ENCODE results near the gene HMGXB4.
"Not testable (repeated sequence)": the region's sequence is repeated elsewhere in the genome, so short reads cannot be mapped to it uniquely, and the experiment has no call there.

Gene HMGXB4

DNA sequence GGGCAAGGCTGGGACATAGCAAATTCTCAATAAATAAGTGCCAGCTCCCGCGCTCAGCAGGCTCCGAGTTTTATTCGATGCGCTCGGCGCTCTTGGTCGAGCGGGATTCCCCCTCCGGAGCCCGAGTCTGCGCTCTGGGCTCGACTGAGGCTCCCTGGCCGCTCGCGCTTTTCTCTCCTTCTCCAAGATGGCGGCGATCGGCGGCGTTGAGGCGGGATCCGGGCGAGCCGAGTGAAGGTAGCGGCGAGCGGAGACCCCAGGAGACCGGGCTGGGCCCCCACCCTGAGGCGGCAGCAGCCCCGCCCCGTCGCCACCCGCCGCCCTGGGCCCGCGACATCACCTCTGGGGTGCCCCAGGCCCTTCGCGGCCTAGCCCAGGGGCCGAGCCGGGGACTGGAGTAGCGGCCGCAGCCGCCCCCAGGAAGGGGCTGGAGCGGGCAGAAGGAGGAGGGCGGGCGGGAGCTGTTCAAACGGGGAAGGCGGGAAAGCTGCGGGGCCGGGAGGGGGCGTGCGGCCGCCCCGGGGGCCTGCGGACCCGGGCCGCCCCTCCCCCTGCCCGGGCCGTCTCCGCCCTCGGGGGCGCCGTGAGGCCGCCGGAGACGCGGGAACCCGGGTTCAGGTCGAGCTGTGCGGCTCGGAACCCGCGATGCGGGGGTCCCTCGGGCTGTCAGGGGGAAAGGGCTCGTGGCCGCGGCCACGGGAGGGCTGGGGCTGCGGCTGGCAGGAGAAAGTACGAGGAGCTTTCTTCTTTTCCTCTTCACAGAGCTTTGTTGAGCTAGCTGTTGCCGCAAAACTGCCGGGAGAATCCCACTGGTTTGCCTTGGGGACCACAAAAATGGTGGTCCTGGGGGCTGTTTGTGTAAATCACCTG, at the start of gene HMGXB4:
HMGXB4 (plus strand) TSS at position 173 of the 870 bp plus-strand sequence. CDS start 4,898 bp downstream, outside the sequence.
- DNase-seq (ENCODE audit: extremely low spot score, insufficient read length, low read depth) (peak; percentile 86), FAIRE-seq (peak; percentile 92)

- DNase-seq (ENCODE audit: extremely low spot score, insufficient read length, low read depth) (no peak), FAIRE-seq (no peak)
These were observed 49.3 kb upstream of the HMGXB4 start for GRCh38 chr22:35208003-35208402.

DNA sequence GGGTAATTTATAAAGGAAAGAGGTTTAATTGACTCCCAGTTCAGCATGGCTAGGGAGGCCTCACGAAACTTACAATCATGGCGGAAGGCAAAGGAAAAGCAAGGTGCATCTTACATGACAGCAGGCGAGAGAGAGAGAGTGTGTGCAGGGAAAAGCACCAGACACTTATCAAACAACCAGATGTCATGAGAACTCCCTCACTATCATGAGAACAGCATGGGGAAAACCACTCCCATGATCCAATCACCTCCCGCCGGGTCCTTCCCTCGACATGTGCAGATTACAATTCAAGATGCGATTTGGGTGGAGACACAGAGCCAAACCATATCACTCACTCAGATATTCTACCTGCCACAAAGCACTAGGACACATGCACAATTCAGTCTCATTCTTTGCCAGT, 48.1 kb upstream of the HMGXB4 start:
- DNase-seq (ENCODE audit: extremely low spot score, insufficient read length, low read depth) = no peak
- no peak for FAIRE-seq

- no peak for FAIRE-seq
These were observed 45.3 kb upstream of the HMGXB4 start for GRCh38 chr22:35212009-35212408.

DNA sequence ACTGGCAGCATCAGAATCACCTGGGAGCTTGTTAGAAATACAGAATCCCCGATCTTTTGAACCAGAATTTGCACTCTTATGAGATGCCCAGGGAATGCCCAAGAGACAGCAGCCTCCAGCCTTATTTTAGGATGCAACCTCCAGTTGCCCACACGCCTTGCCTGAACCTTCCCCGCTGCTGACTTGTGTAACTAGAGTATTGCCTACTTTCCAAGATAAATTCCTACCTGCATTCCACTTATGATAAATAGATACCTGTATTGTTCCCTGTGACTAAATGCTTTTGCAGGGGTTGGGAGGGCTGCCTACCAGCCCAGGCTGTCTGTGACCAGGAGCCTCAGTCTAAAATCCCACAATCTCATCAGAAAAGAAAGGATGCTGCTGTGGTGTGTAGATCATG, 44.3 kb upstream of the HMGXB4 start:
- FAIRE-seq = no peak
- DNase-seq (ENCODE audit: extremely low spot score, insufficient read length, low read depth) = no peak

More at GRCh38 chr22:35212009-35212408, 45.3 kb upstream of the HMGXB4 start:
- DNase-seq (ENCODE audit: extremely low spot score, insufficient read length, low read depth) = no peak

DNA sequence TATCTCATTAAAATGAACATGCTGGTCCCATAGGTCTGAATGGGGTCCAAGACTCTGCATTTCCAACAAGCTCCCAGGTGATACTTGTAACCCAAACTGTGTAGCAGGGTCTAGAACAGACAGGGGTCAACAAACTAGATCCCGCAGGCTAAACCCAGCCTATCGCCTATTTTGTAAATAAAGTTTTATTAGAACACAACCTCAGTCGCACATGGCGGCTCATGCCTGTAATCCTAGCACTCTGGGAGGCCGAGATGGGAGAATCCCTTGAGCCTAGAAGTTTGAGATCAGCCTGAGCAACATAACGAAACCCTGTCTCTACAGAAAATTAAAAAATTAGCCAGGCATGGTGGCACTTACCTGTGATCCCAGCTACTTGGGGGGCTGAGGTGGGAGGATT, 42.3 kb upstream of the HMGXB4 start:
- DNase-seq (ENCODE audit: extremely low spot score, insufficient read length, low read depth) (no peak), FAIRE-seq (no peak)

DNA sequence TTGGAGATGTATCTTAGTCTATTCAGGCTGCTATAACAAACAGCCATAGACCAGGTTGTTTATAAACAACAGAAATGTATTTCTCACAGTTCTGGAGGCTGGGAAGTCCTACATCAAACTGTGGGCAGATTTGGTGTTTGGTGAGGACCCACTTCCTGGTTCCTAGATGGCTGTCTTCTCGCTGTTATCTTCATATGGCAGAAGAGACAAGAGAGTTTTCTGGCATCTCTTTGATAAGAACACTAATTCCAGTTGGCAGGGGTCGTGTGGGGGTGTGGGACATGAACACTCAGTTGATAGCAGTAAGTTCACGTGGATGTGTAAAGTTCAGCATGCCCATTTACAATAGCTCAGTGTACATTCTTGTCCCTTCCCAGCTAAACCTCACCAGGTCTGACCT, 41.3 kb upstream of the HMGXB4 start:
- FAIRE-seq (no peak), DNase-seq (ENCODE audit: extremely low spot score, insufficient read length, low read depth) (no peak)

GRCh38 chr22:35217527-35217926, 39.8 kb upstream of the HMGXB4 start:
- DNase-seq (ENCODE audit: extremely low spot score, insufficient read length, low read depth) = no peak
- FAIRE-seq = no peak

- no peak for FAIRE-seq
These were observed 39.2 kb upstream of the HMGXB4 start for GRCh38 chr22:35218079-35218478.

GRCh38 chr22:35219012-35219411, 38.3 kb upstream of the HMGXB4 start:
- DNase-seq (ENCODE audit: extremely low spot score, insufficient read length, low read depth) = no peak
- FAIRE-seq = no peak

More at GRCh38 chr22:35218079-35218478, 39.2 kb upstream of the HMGXB4 start:
- DNase-seq (ENCODE audit: extremely low spot score, insufficient read length, low read depth) = no peak

GRCh38 chr22:35220221-35220620, 37.1 kb upstream of the HMGXB4 start:
- DNase-seq (ENCODE audit: extremely low spot score, insufficient read length, low read depth) = no peak
- FAIRE-seq = no peak

DNA sequence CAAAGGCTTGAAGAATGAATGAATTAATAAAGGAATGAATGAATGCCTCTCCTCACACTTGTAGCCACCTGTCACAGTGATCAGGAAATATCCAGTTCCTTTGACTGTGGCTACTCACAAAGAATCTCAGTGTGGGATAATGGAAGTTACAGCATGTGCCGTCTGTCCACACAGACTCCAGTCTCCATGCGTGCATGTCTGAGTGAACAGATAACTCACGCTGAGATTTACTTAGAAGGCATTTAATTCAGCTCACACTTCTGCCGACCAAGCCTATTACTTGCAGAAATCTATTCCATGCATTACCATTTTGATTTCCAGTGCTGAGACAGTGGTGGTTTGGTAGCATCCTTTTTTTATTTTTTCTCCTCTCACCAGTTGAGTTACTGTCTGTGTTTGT, 32.3 kb upstream of the HMGXB4 start:
- no peak for FAIRE-seq

GRCh38 chr22:35226958-35227647, 30.2 kb upstream of the HMGXB4 start:
- FAIRE-seq (no peak), DNase-seq (ENCODE audit: extremely low spot score, insufficient read length, low read depth) (no peak)

More for the DNA sequence above, 32.3 kb upstream of the HMGXB4 start:
- DNase-seq (ENCODE audit: extremely low spot score, insufficient read length, low read depth) = no peak

DNA sequence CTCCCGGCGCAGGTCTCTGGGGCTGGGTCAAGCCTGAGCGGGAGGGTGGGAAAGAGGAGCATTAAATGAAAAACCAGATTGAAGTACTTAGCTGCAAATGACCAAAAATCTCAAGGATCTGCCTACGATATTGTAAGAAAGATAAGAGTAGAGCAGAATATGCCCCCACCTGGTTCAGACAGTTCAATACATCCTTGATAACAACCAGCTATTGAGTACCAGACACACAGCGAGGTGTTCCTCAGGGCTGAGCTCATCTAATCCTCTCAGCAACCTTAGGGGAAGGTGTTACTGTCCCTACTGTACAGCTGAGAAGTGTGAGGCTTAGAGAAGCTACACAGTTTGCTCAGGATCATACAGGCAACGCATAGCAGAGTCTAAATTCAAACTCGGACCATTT, 27.4 kb upstream of the HMGXB4 start:
- no peak for DNase-seq (ENCODE audit: extremely low spot score, insufficient read length, low read depth)
- FAIRE-seq = no peak

DNA sequence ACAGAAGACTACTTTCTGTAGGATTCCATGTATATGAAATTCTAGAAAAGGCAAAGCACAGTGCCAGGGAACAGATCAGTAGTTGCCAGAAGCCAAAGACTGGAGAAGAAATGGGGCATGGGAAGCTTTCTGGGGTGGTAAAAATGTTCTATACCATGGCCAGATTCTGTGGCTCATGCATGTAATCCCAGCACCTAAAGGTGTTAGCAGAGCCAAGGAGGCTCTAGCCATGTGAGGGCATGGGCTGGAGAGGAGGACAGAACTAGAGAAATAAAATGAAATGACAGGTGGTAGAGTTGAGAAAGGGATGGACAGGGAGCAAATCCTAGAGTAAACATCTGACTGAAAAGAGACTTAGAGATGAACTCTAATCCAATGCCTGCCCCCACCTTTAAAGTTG, 26.9 kb upstream of the HMGXB4 start:
- FAIRE-seq = no peak
- DNase-seq (ENCODE audit: extremely low spot score, insufficient read length, low read depth) = no peak

DNA sequence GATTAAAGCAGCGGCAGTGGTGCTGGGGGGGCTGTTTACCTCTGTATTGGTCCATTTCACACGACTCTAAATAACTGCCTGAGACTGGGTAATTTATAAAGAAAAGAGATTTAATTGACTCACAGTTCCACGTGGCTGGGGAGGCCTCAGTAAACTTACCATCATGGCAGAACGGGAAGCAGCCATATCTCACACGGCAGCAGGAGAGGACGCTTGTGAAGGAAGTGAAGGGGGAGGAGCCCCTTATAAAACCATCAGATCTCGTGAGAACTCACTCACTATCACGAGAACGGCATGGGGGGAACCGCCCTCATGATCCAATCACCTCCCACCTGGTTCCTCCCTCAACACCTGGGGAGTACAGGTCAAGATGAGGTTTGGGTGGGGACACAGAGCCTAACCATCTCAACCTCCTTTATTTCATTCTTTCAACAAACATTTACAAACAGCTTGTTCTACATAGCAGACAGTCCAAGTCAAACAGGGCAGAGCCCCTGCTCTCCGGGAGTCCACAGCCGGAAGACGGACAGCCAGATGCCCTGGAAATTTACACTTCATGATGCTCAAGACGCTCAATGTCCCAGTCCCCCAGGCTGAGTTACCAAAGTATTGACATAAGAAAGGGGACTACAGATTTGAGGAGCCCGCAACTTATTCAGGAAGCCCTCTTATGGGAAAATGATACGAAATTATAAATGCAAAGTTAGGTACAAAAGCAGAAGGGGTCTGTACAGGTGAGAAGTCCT, 26.3 kb upstream of the HMGXB4 start:
- DNase-seq (ENCODE audit: extremely low spot score, insufficient read length, low read depth) = no peak
- peak; percentile 65 for FAIRE-seq

DNA sequence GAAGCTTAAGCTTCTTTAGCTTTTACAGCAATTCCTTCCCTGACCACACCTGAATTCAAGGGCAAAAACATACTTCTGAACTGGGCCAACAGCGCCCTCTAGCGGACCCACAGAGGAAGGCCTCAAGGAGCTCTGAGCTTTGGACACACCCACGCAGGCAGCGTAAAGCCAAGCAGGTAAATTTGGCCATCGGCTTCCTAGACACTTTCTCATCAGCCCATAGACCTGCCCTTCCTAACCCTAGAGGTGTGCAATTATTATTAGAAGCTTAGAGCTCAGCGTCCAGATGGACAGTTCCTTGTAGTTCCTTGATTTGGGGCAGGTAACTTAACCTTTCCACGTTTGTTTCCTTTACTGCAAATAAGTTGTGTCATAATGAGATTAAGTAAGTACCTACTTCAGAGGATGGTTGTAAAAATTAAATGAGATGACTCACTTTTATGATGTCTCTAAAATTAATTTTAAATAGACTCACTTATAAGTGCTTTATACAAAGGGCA, 25.7 kb upstream of the HMGXB4 start:
- peak; percentile 54 for DNase-seq (ENCODE audit: extremely low spot score, insufficient read length, low read depth)
- peak; percentile 90 for FAIRE-seq

DNA sequence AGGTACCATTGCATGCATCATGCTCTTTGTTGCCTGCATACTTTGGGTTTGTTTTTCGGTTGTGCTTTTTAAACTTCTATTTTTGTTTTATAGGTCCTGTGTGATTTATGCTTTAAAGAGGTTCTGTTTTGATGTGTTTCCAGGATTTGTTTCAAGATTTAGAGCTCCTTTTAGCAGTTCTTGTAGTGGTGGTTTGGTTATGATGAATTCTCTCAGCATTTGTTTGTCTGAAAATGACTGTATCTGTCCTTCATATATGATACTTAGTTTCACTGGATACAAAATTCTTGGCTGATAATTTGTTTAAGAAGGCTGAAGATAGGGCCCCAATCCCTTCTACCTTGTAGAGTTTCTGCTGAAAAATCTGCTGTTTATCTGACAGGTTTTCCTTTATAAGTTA, 18.5 kb upstream of the HMGXB4 start:
- not testable (repeated sequence) for DNase-seq (ENCODE audit: extremely low spot score, insufficient read length, low read depth); FAIRE-seq

GRCh38 chr22:35244507-35244906, 12.8 kb upstream of the HMGXB4 start:
- not testable (repeated sequence) for DNase-seq (ENCODE audit: extremely low spot score, insufficient read length, low read depth); FAIRE-seq

DNA sequence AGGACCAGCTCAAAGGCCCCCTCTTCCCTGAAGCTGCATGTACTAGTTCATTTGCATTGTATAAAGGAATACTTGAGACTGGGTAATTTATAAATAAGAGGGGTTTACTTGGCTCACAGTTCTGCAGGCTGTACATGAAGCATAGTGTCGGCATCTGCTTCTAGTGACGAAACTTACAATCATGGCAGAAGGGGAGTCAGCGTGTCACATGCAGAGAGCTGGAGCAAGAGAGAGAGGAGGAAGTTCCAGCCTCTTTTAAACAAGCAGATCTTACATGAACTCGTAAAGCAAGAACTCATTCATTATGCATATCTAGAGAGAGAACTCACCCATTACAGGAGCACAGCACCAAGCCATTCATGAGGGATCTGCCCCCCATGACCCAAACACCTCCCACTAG, 7.1 kb upstream of the HMGXB4 start:
- no peak for FAIRE-seq
- DNase-seq (ENCODE audit: extremely low spot score, insufficient read length, low read depth) = no peak

Measured in GM18507 (cell line).